Effector CD8-positive, alpha-beta T cell (primary cell): ENCODE data around the gene LRRC7.

Experiments used
- DNase-seq: peaks from one replicate; lab custom pipeline; 2025; lab: John Stamatoyannopoulos, UW
- total RNA-seq, 4 experiments: gene quantifications; one replicate each; lab custom pipeline; 2026; lab: John Stamatoyannopoulos, UW

Gene LRRC7
- 0 to 1.4 (median 0.04) reads per million in 4 experiments for total RNA-seq

GRCh38 chr1:69567652-69568420 is at the start of gene LRRC7:
TSS of gene LRRC7 (plus strand) at chr1:69567922. CDS start at chr1:69568640, 718 bp downstream.
- DNase-seq, result no peak

- DNase-seq, result no peak
These were observed 48.7 kb upstream of the LRRC7 start for GRCh38 chr1:69519006-69519405.

- no peak for DNase-seq
These were observed 47.4 kb upstream of the LRRC7 start for GRCh38 chr1:69520326-69520725.

GRCh38 chr1:69523032-69523431 is 44.7 kb upstream of the LRRC7 start:
- DNase-seq, result no peak

- DNase-seq, result no peak
These were observed 44.3 kb upstream of the LRRC7 start for GRCh38 chr1:69523461-69523860.

- no peak for DNase-seq
These were observed 43.7 kb upstream of the LRRC7 start for GRCh38 chr1:69524015-69524414.

GRCh38 chr1:69527273-69527672 is 40.4 kb upstream of the LRRC7 start:
- DNase-seq, result no peak

- no peak for DNase-seq
These were observed 39.3 kb upstream of the LRRC7 start for GRCh38 chr1:69528376-69528775.

GRCh38 chr1:69533343-69533742 is 34.4 kb upstream of the LRRC7 start:
- DNase-seq, result no peak

- DNase-seq, result no peak
These were observed 32.9 kb upstream of the LRRC7 start for GRCh38 chr1:69534829-69535228.

- DNase-seq, result no peak
These were observed 32.2 kb upstream of the LRRC7 start for GRCh38 chr1:69535490-69535889.

- DNase-seq, result no peak
These were observed 27.7 kb upstream of the LRRC7 start for GRCh38 chr1:69540052-69540451.

GRCh38 chr1:69551476-69552324 is 16.0 kb upstream of the LRRC7 start:
- no peak for DNase-seq

GRCh38 chr1:69553726-69554125 is 14.0 kb upstream of the LRRC7 start:
- DNase-seq, result no peak

GRCh38 chr1:69568421-69569174 is 876 bp downstream of the LRRC7 start:
- no peak for DNase-seq

GRCh38 chr1:69569175-69569541 is 1.4 kb downstream of the LRRC7 start:
- DNase-seq, result no peak

- DNase-seq, result no peak
These were observed 2.0 kb downstream of the LRRC7 start for GRCh38 chr1:69569576-69570328.

GRCh38 chr1:69570356-69570755 is 2.6 kb downstream of the LRRC7 start:
- DNase-seq, result no peak

GRCh38 chr1:69572921-69573320 is 5.2 kb downstream of the LRRC7 start:
- DNase-seq, result no peak

GRCh38 chr1:69573911-69574310 is 6.2 kb downstream of the LRRC7 start:
- DNase-seq, result no peak

GRCh38 chr1:69585666-69586065 is 17.9 kb downstream of the LRRC7 start:
- DNase-seq, result no peak

- DNase-seq, result no peak
These were observed 19.7 kb downstream of the LRRC7 start for GRCh38 chr1:69587391-69587790.
